Measurements from ENCODE around the gene PDPK1. TPM values are rescaled to one million over a fixed set of nuclear protein-coding genes. Genes with fewer than 3 reads are reported as not detected.
"Not testable (repeated sequence)": the region's sequence is repeated elsewhere in the genome, so short reads cannot be mapped to it uniquely, and the experiment has no call there.

The PDPK1 gene
- total RNA-seq, 1 experiment from 2014 or later = 31.6 TPM

- BruUV-seq (replicated peaks) = TSS peak; percentile 54
- intact Hi-C loops (cut with micrococcal nuclease; ENCODE audit: unreplicated experiment) = no loop called here
- Histone ChIP-seq H3K27ac (ENCODE audit: low read depth, low read length, poor library complexity, severe bottlenecking) (peak overlapping the region; percentile 81), H3K27me3 (replicated peaks; ENCODE audit: insufficient read depth, low read depth, low read length, poor library complexity) (no peaks in the 10 kb centered on the region), H3K9me3 (ENCODE audit: low read depth, low read length, poor library complexity, severe bottlenecking) (no peaks in the 10 kb centered on the region), H3K4me1 (ENCODE audit: insufficient read depth, low read length, poor library complexity, severe bottlenecking) (no peaks in the 10 kb centered on the region), H3K36me3 (ENCODE audit: insufficient read depth, low read length, poor library complexity, severe bottlenecking) (no peaks in the 10 kb centered on the region), H3K4me3 (ENCODE audit: low read depth, low read length, poor library complexity, severe bottlenecking) (peak overlapping the region; percentile 96)
- CTCF ChIA-PET = no interaction called here
- peak; percentile 97 for DNase-seq (ENCODE audit: low spot score)
- no peak for TF ChIP-seq EZH2 (IDR thresholded peaks at IDR 0.05; ENCODE audit: borderline replicate concordance, low read depth, low read length, poor library complexity, severe bottlenecking)
- TF ChIP-seq CTCF (conservative IDR thresholded peaks at IDR 0.05; ENCODE audit: low read depth, low read length) = no peak
- POLR2A ChIA-PET (ENCODE audit: low non-redundant PET) = no interaction called here
Observed at GRCh38 chr16:2603165-2604015, 65.6 kb downstream of the PDPK1 start.

- CTCF ChIA-PET; POLR2A ChIA-PET (ENCODE audit: low non-redundant PET); intact Hi-C loops (cut with micrococcal nuclease; ENCODE audit: unreplicated experiment); H3K27me3 ChIP-seq (replicated peaks; ENCODE audit: insufficient read depth, low read depth, low read length, poor library complexity); H3K9me3 ChIP-seq (ENCODE audit: low read depth, low read length, poor library complexity, severe bottlenecking); H3K4me1 ChIP-seq (ENCODE audit: insufficient read depth, low read length, poor library complexity, severe bottlenecking); H3K36me3 ChIP-seq (ENCODE audit: insufficient read depth, low read length, poor library complexity, severe bottlenecking); DNase-seq (ENCODE audit: low spot score); BruUV-seq (replicated peaks): not testable (repeated sequence)
- Histone ChIP-seq H3K4me3 (ENCODE audit: low read depth, low read length, poor library complexity, severe bottlenecking) (peak overlapping the region; percentile 96), H3K27ac (ENCODE audit: low read depth, low read length, poor library complexity, severe bottlenecking) (peak overlapping the region; percentile 81)
Observed at GRCh38 chr16:2604016-2604369, 66.2 kb downstream of the PDPK1 start.

- H3K4me3 ChIP-seq (ENCODE audit: low read depth, low read length, poor library complexity, severe bottlenecking); intact Hi-C loops (cut with micrococcal nuclease; ENCODE audit: unreplicated experiment); H3K27me3 ChIP-seq (replicated peaks; ENCODE audit: insufficient read depth, low read depth, low read length, poor library complexity); H3K4me1 ChIP-seq (ENCODE audit: insufficient read depth, low read length, poor library complexity, severe bottlenecking); H3K9me3 ChIP-seq (ENCODE audit: low read depth, low read length, poor library complexity, severe bottlenecking); BruUV-seq (replicated peaks); POLR2A ChIA-PET (ENCODE audit: low non-redundant PET); H3K27ac ChIP-seq (ENCODE audit: low read depth, low read length, poor library complexity, severe bottlenecking); CTCF ChIA-PET; DNase-seq (ENCODE audit: low spot score): not testable (repeated sequence)
- H3K36me3 ChIP-seq (ENCODE audit: insufficient read depth, low read length, poor library complexity, severe bottlenecking) = peaks cover 12% of the 10 kb centered on the region
Observed at GRCh38 chr16:2606820-2607219, 69.0 kb downstream of the PDPK1 start.

- BruUV-seq (replicated peaks); intact Hi-C loops (cut with micrococcal nuclease; ENCODE audit: unreplicated experiment); POLR2A ChIA-PET (ENCODE audit: low non-redundant PET); H3K4me3 ChIP-seq (ENCODE audit: low read depth, low read length, poor library complexity, severe bottlenecking); H3K27ac ChIP-seq (ENCODE audit: low read depth, low read length, poor library complexity, severe bottlenecking); H3K27me3 ChIP-seq (replicated peaks; ENCODE audit: insufficient read depth, low read depth, low read length, poor library complexity); DNase-seq (ENCODE audit: low spot score); H3K4me1 ChIP-seq (ENCODE audit: insufficient read depth, low read length, poor library complexity, severe bottlenecking); CTCF ChIA-PET; H3K9me3 ChIP-seq (ENCODE audit: low read depth, low read length, poor library complexity, severe bottlenecking): not testable (repeated sequence)
- H3K36me3 ChIP-seq (ENCODE audit: insufficient read depth, low read length, poor library complexity, severe bottlenecking) = peaks cover 12% of the 10 kb centered on the region
Observed at GRCh38 chr16:2609345-2609744, 71.5 kb downstream of the PDPK1 start.
